ENCODE data around the gene ANKRD66. TPM values are rescaled to one million over a fixed set of nuclear protein-coding genes. Genes with fewer than 3 reads are reported as not detected.

ANKRD66 gene
- total RNA-seq, 1 donor = not detected

GRCh38 chr6:46776070-46776712 is 29.5 kb downstream of the ANKRD66 start:
- no peak overlapping the region for H3K4me3 ChIP-seq (ENCODE audit: low read depth, low read length)
- no peak for TF ChIP-seq CTCF (IDR thresholded peaks at IDR 0.05; ENCODE audit: insufficient read depth, low read length)
- DNase-seq (ENCODE audit: low read depth) = no peak

GRCh38 chr6:46777476-46778346 is 31.0 kb downstream of the ANKRD66 start:
- no peak for DNase-seq (ENCODE audit: low read depth)
- TF ChIP-seq CTCF (IDR thresholded peaks at IDR 0.05; ENCODE audit: insufficient read depth, low read length) = no peak
- no peak overlapping the region for H3K4me3 ChIP-seq (ENCODE audit: low read depth, low read length)

- peak; percentile 76 for TF ChIP-seq CTCF (IDR thresholded peaks at IDR 0.05; ENCODE audit: insufficient read depth, low read length)
- no peak overlapping the region for H3K4me3 ChIP-seq (ENCODE audit: low read depth, low read length)
- peak; percentile 73 for DNase-seq (ENCODE audit: low read depth)
Observed at GRCh38 chr6:46781478-46782378, 35.0 kb downstream of the ANKRD66 start.

- H3K4me3 ChIP-seq (ENCODE audit: low read depth, low read length) = no peak overlapping the region
- no peak for DNase-seq (ENCODE audit: low read depth)
- TF ChIP-seq CTCF (IDR thresholded peaks at IDR 0.05; ENCODE audit: insufficient read depth, low read length) = no peak
Observed at GRCh38 chr6:46784535-46784934, 37.8 kb downstream of the ANKRD66 start.

- no peak for DNase-seq (ENCODE audit: low read depth)
- H3K4me3 ChIP-seq (ENCODE audit: low read depth, low read length) = no peak overlapping the region
- TF ChIP-seq CTCF (IDR thresholded peaks at IDR 0.05; ENCODE audit: insufficient read depth, low read length) = no peak
Observed at GRCh38 chr6:46787871-46788540, 41.3 kb downstream of the ANKRD66 start.

GRCh38 chr6:46788791-46789190 is 42.1 kb downstream of the ANKRD66 start:
- no peak overlapping the region for H3K4me3 ChIP-seq (ENCODE audit: low read depth, low read length)
- TF ChIP-seq CTCF (IDR thresholded peaks at IDR 0.05; ENCODE audit: insufficient read depth, low read length) = no peak
- no peak for DNase-seq (ENCODE audit: low read depth)
